Stimulated activated CD8-positive, alpha-beta memory T cell treated with anti-CD3 and anti-CD28 coated beads, Interleukin-12 subunit alpha, Interleukin-12 subunit beta, amount 100 ng/mL, for 24 hours (primary cell): Measurements from ENCODE around the gene EEF2KMT.
"Not testable (repeated sequence)": the region's sequence is repeated elsewhere in the genome, so short reads cannot be mapped to it uniquely, and the experiment has no call there.

Source experiments
- DNase-seq: peaks from one replicate; pipeline ENCODE4 v3.0.0-alpha.2; 2020; ENCODE audit errors: extremely low read depth

Gene EEF2KMT

DNA sequence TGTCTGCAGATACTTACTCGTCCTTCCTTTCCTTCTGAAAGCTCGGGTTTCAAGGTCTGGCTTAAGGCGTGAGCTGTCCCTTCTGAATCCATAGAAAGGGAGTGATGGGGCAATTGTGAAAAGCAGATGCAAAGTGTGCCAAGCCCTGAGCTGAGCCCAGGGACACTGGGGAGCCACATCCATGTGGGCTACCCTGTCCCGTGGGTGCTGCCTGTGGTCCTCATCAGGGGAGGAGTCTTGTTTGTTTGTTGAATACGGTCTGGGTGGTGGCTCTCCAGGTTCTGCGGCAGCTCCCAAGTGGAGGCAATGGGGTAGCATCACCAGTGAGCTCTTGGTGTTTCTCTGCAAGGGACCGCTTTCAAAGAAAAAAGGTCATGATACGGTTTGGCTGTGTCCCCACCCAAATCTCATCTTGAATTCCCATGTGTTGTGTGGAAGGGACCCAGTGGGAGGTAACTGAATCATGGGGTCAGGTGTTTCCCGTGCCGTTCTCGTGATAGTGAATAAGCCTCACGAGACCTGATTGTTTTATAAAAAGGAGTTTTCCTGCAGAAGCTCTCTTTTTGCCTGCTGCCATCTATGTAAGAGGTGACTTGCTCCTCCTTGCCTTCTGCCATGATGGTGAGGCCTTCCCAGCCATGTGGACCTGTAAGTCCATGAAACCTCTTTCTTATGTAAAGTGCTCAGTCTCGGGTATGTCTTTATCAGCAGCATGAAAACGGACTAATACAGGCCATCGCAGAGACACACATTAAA lies 27.0 kb downstream of the EEF2KMT start:
- DNase-seq = no peak

GRCh38 chr16:5069854-5070253 lies 27.7 kb downstream of the EEF2KMT start:
- no peak for DNase-seq

DNA sequence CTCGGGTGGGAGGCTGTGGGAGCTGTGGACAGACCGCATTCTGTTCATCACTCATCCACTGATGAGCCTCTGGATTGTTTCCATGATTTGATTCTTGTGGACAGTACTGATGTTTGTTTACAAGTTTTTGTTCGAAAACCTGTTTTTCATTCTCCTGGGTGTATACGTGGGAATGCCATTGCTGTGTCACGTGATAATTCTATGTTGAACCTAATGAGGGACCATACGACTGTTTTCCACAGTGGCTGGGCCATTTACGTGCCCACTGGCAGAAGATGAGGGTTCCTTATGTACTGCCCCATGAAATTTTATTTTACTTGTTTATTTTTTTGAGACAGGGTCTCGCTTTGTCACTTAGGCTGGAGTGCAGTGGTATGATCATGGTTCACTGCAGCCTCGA lies 28.5 kb downstream of the EEF2KMT start:
- no peak for DNase-seq

DNA sequence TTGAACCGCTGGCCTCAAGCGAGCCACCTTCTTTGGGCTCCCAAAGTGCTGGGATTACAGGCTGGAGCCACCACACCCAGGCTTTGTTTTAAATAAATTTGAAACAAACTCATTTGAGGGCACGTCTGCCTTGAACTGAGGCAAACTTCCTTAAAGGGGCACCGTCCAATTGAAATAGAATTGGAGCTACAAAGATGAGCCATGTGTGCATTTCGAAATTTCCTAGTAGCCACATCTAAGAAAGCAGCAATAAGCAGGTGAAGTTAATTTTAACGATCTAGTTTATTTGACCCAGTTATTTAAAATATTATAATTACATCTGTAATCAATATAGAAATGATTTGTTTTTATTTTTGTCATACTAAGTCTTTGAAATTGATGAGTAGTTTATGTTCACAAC lies 31.1 kb downstream of the EEF2KMT start:
- no peak for DNase-seq

DNA sequence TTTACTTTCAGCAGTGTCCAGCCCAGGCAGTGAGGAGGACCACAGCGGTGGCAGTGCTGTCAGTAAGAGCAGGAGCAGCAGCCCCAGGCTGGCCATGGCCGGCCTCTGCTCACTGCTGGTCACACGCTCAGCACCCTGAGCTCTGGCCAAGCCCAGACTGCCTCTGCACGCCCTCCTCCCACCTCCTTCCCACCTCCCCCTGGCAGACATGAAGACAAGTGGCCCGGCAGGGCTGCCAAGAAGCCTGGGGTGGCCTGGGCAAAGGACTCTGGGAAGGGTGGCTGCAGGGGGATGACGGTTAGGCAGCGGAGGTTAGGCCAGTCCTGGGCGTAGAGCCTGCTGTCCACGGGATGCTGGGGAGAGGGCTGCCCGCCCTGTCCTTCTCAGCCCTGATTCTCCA lies 31.8 kb downstream of the EEF2KMT start, which contains the start of gene C16orf89:
Gene C16orf89, minus strand, starts transcription at position 144 of the 400 bp plus-strand sequence. Its CDS starts 48 bp downstream, at position 96.
- DNase-seq = no peak

GRCh38 chr16:5065326-5065725 lies 32.3 kb downstream of the EEF2KMT start:
- DNase-seq = no peak

GRCh38 chr16:5064915-5065314 lies 32.7 kb downstream of the EEF2KMT start:
- DNase-seq = no peak

GRCh38 chr16:5062790-5063765 lies 34.5 kb downstream of the EEF2KMT start:
- DNase-seq = no peak

GRCh38 chr16:5062051-5062450 lies 35.5 kb downstream of the EEF2KMT start:
- no peak for DNase-seq

GRCh38 chr16:5060073-5060641 lies 37.4 kb downstream of the EEF2KMT start:
- DNase-seq = no peak

DNA sequence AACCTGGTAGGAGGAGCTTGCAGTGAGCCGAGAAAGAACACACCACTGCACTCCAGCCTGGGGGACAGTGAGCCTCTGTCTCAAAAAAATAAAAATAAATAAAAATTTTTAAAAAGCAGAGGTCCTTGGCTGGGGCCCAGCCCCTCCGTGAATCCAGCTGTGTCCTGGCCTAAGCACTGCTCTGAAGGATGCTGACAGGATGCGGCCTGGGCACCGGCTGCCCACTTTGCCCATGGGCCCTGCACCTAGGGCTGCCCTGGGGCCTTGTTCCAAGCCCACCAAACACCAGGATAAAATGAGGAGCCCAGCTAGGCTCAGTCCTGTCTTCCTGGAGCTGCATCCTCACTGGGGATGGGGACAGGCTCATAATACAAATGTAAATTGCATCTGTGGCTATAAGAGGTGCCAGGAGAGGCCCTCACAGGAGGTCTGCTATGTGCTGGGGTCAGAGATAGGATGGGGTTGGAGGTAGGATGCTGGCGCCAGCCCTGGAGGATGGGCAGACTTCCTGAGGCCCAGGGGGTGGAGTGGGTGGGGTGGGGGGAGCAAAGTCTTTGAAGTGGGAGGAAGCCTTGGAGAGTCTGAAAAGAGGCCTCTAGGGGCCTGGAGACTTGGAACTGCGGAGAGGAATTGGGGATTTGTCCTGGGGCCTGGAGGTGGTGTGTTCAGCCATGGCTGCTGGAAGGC lies 38.1 kb downstream of the EEF2KMT start:
- no peak for DNase-seq

DNA sequence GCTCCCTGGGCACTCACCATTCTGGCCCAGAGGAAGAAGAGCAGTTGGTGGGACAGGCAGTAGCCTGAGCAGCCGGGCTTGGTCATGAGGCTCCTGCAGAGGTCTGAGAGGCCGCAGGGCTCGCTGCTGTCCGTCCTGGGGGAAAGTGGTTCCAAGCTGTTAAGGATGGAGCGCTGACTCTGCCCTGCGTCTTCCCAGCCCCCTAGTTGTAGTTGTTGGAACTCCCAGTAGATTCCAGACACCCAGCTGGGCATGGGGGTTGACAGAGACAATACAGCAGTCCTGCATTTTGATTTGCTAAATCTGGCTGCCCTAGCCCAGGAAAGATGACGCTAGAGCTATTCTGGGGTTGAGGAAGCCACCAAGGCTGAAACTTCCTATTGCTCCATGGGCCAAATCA lies 39.1 kb downstream of the EEF2KMT start:
- no peak for DNase-seq

GRCh38 chr16:5056352-5056751 lies 41.2 kb downstream of the EEF2KMT start:
- no peak for DNase-seq

GRCh38 chr16:5054876-5055865 lies 42.4 kb downstream of the EEF2KMT start:
- no peak for DNase-seq

DNA sequence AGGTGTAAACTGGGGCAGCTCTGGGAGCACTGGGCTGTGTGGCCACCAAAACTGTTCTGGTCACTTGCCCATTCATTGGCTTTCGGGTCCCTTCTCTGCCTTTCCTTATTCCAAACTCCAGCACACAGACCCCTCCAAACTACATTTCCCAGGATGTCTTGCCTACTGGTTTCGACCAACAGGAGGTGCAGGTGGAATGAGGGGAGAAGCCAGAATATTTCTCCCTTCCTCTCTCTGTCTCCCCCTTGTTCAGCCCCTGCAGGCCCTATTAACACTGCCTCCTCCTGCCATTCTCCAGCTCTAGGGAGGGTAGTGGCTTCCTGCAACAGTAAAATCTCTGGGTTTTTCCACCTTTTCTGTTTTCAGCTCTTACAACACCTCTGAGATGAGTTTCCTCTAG lies 50.7 kb downstream of the EEF2KMT start:
- no peak for DNase-seq

DNA sequence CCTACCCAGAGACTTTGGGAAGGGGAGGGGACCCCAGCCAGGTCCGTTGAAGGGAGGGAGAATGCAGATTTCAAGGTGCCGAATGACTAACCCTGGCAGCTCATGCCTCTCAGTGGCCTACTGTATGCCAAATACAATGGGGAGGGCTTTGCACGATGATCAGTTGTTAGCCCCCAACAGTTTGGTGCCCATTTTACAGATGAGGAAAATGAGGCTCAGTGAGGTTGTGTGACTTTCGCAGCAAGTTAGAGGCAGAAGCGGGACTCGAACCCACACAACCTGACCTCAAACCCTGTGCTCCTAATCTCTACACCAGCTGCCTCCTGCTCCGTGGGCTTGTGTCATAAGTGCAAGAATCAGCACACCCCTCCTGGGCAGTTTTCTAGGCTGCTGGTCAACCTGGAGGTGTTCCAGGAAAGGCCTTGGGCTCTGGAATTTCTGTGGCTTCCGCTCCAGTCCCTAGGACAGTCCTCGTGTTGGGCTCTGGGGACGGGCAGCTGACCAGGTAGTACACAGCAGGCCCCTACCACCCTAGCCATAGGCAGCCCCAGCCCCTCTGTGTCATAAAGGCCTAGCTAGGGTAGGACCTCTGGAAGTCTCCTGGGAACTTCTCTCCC lies 52.0 kb downstream of the EEF2KMT start:
- DNase-seq = no peak

DNA sequence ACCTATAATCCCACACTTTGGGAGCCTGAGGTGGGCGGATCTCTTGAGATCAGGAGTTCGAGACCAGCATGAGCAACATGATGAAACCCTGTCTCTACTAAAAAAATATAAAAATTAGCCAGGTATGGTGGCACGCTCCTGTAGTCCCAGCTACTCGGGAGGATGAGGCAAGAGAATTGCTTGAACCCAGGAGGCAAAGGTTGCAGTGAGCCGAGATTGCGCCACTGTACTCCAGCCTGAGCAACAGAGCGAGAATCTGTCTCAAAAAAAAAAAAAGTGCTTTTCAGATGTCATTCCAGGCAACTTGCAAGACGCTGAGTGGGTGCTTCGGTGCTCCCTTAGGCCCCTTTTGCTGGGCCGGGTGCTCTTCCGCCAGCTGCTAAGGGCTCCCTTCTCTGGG lies 53.0 kb downstream of the EEF2KMT start:
- DNase-seq = not testable (repeated sequence)

DNA sequence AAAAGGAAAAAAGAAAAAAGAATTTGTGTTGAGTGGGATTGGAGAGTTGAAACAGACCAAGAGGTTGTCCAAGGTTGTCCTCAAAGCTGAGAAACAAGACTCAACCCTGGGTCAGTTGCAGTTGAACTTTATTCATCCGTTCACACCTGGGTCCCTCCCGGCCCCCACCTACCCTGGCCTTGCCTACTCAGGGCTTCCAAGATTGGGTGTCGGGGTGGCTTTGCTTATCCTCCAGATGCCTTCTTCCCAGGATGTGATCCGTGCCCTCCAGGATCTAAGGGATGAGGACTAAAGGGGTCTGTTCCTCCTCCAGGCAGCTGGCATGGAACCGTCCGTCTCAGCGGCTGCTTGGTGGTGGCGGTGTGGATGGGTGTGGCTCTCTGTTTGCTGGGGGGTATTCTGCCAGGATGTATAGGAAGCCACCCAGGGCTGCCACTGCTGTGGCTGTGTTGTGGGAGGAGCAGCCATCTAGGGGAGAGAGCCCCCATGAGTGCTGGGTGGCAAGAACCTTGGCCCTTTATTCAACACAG lies 53.5 kb downstream of the EEF2KMT start:
- DNase-seq = no peak

- DNase-seq = no peak
Measured at GRCh38 chr16:5042574-5043171, 54.9 kb downstream of the EEF2KMT start.
